Placental pericyte (primary cell): ENCODE measurements around the gene G6PC1. TPM values are rescaled to one million over a fixed set of nuclear protein-coding genes. Genes with fewer than 3 reads are reported as not detected.

Source experiments
- small RNA-seq: library from RNA; depleted of rRNA; stranded (forward); fragments of <200 nt; gene quantifications from one replicate; pipeline ENCODE3, GENCODE V24; 2012; ENCODE audit warnings: low replicate concordance
- total RNA-seq: library from RNA; depleted of rRNA; stranded (reverse); fragments of >200 nt; gene quantifications from 2 replicates; pipeline ENCODE4 v1.2.3, GENCODE V29; 2012

Gene G6PC1
- not detected in 2 replicates for total RNA-seq

GRCh38 chr17:42900460-42901331 lies at the start of gene G6PC1:
Gene G6PC1 (plus strand): TSS chr17:42900799. CDS start chr17:42900877, 78 bp downstream.

GRCh38 chr17:42850954-42851353 lies 49.6 kb upstream of the G6PC1 start, which contains the start of gene AOC3:
Gene AOC3 (plus strand): TSS chr17:42851199. CDS start chr17:42851344, 145 bp downstream.

Small RNA genes lying within 50 kb of the gene (small RNA-seq; reads per million reads assigned to genes)
- not detected for gene RF00561
- not detected for gene RNU6-287P

Other genes with a start within 250 kb of the G6PC1 start
- 10.9 and 14.9 TPM in 2 replicates for gene TUBG2, start 241.5 kb upstream of the G6PC1 start, total RNA-seq
- gene PLEKHH3, start 223.8 kb upstream of the G6PC1 start, total RNA-seq, result 10.7 and 11.0 TPM in 2 replicates
- 1.0 and 1.1 TPM in 2 replicates for gene CCR10, start 219.0 kb upstream of the G6PC1 start, total RNA-seq
- gene CNTNAP1, start 218.3 kb upstream of the G6PC1 start, total RNA-seq, result 15.6 and 41.1 TPM in 2 replicates
- 20.5 and 31.5 TPM in 2 replicates for gene EZH1, start 155.8 kb upstream of the G6PC1 start, total RNA-seq
- 0.29 TPM in 1 of 2 replicates, not detected in the other for gene RAMP2, start 139.6 kb upstream of the G6PC1 start, total RNA-seq
- 57.3 and 83.3 TPM in 2 replicates for gene VPS25, start 127.3 kb upstream of the G6PC1 start, total RNA-seq
- 0.44 and 1.0 TPM in 2 replicates for gene WNK4, start 120.2 kb upstream of the G6PC1 start, total RNA-seq
- 32.4 and 59.3 TPM in 2 replicates for gene COA3, start 102.1 kb upstream of the G6PC1 start, total RNA-seq
- under 0.01 TPM in 1 of 2 replicates, not detected in the other for gene CNTD1, start 101.9 kb upstream of the G6PC1 start, total RNA-seq
- gene BECN1, start 76.5 kb upstream of the G6PC1 start, total RNA-seq, result 77.9 and 79.9 TPM in 2 replicates
- gene PSME3, start 67.4 kb upstream of the G6PC1 start, total RNA-seq, result 74.0 and 146 TPM in 2 replicates
- 0.44 and 0.72 TPM in 2 replicates for gene AOC2, start 56.2 kb upstream of the G6PC1 start, total RNA-seq
- gene AOC3, start 49.6 kb upstream of the G6PC1 start, total RNA-seq, result under 0.01 and 0.22 TPM in 2 replicates
- gene AARSD1, start 63.7 kb downstream of the G6PC1 start, total RNA-seq, result 16.0 and 17.3 TPM in 2 replicates
- 0.66 and 1.9 TPM in 2 replicates for gene PTGES3L, start 79.3 kb downstream of the G6PC1 start, total RNA-seq
- 10.7 and 12.0 TPM in 2 replicates for gene RUNDC1, start 79.8 kb downstream of the G6PC1 start, total RNA-seq
- 633 and 1,027 TPM in 2 replicates for gene RPL27, start 97.6 kb downstream of the G6PC1 start, total RNA-seq
- 21.8 and 23.9 TPM in 2 replicates for gene IFI35, start 106.0 kb downstream of the G6PC1 start, total RNA-seq
- 314 and 543 TPM in 2 replicates for gene VAT1, start 121.6 kb downstream of the G6PC1 start, total RNA-seq
- gene RND2, start 124.4 kb downstream of the G6PC1 start, total RNA-seq, result under 0.01 and 0.88 TPM in 2 replicates
- 4.2 and 34.9 TPM in 2 replicates for gene BRCA1, start 224.6 kb downstream of the G6PC1 start, total RNA-seq